Liver (tissue), 9 donors: ENCODE measurements around the gene SRP9. TPM values are rescaled to one million over a fixed set of nuclear protein-coding genes. Genes with fewer than 3 reads are reported as not detected.

Experiments
- DNase-seq: peaks from one replicate; pipeline ENCODE4 v3.0.0-alpha.2; 2017; ENCODE audit warnings: low spot score
- H3K27ac ChIP-seq, 2 donors: one replicate each; pipeline ENCODE4 v1.7.0; 2013; ENCODE audit warnings: inconsistent platforms in 2 of 2, low read length in 2 of 2, control low read depth in 1 of 2, low read depth in 1 of 2, mild to moderate bottlenecking in 1 of 2
- H3K27me3 ChIP-seq, 4 donors: one replicate each; pipeline versions ENCODE4 v1.6.1 to v1.7.0; 2013; ENCODE audit warnings: low read length in 3 of 4, inconsistent platforms in 1 of 4, mild to moderate bottlenecking in 1 of 4, moderate library complexity in 1 of 4; ENCODE audit not compliant: control insufficient read depth in 4 of 4, insufficient read depth in 4 of 4
- H3K36me3 ChIP-seq, 4 donors: one replicate each; pipeline versions ENCODE4 v1.6.1 to v1.7.0; 2013; ENCODE audit warnings: low read length in 3 of 4, mild to moderate bottlenecking in 3 of 4, low read depth in 1 of 4, moderate library complexity in 1 of 4; ENCODE audit not compliant: control insufficient read depth in 4 of 4, insufficient read depth in 3 of 4
- H3K4me1 ChIP-seq, 4 donors: one replicate each; pipeline versions ENCODE4 v1.6.1 to v1.7.0; 2013; ENCODE audit warnings: low read length in 3 of 4, mild to moderate bottlenecking in 3 of 4, moderate library complexity in 1 of 4; ENCODE audit not compliant: control insufficient read depth in 4 of 4, insufficient read depth in 4 of 4
- H3K4me3 ChIP-seq, 3 donors: one replicate each; pipeline versions ENCODE4 v1.6.1 to v1.7.0; 2013; ENCODE audit warnings: low read length in 3 of 3, control low read depth in 1 of 3, low read depth in 1 of 3, mild to moderate bottlenecking in 1 of 3
- H3K9ac ChIP-seq, 2 donors: one replicate each; pipeline ENCODE4 v1.7.0; 2013; ENCODE audit warnings: low read length in 2 of 2, mild to moderate bottlenecking in 2 of 2, moderate library complexity in 2 of 2, control low read depth in 1 of 2, low read depth in 1 of 2
- H3K9me3 ChIP-seq, 4 donors: one replicate each; pipeline versions ENCODE4 v1.6.1 to v1.7.0; 2013; ENCODE audit warnings: low read length in 3 of 4; ENCODE audit not compliant: control insufficient read depth in 4 of 4
- FOXA1 ChIP-seq: IDR thresholded peaks from 2 replicates; pipeline ENCODE4 v1.6.1; 2016; ENCODE audit warnings: antibody characterized with exemption
- FOXA2 ChIP-seq: IDR thresholded peaks from 2 replicates; pipeline ENCODE4 v1.6.1; 2016; ENCODE audit warnings: antibody characterized with exemption
- GABPA ChIP-seq, 2 donors: IDR thresholded peaks in 1 of 2; conservative IDR thresholded peaks in 1 of 2; 2 replicates each; pipeline ENCODE4 v1.6.1; 2016; ENCODE audit warnings: antibody characterized with exemption in 2 of 2, mild to moderate bottlenecking in 1 of 2, moderate library complexity in 1 of 2
- HNF4A ChIP-seq, 2 donors: conservative IDR thresholded peaks; 2 replicates each; pipeline ENCODE4 v1.6.1; 2016; ENCODE audit warnings: antibody characterized with exemption in 2 of 2, mild to moderate bottlenecking in 2 of 2
- HNF4G ChIP-seq: IDR thresholded peaks from 2 replicates; pipeline ENCODE4 v1.6.1; 2016; ENCODE audit warnings: antibody characterized with exemption
- JUND ChIP-seq, 2 donors: IDR thresholded peaks; 2 replicates each; pipeline ENCODE4 v1.6.1; 2016; ENCODE audit warnings: antibody characterized with exemption in 2 of 2
- NR2F2 ChIP-seq: IDR thresholded peaks from 2 replicates; pipeline ENCODE4 v1.6.1; 2016; ENCODE audit warnings: antibody characterized with exemption
- RAD21 ChIP-seq, 2 donors: IDR thresholded peaks; 2 replicates each; pipeline ENCODE4 v1.6.1; 2016; ENCODE audit warnings: antibody characterized with exemption in 2 of 2, mild to moderate bottlenecking in 2 of 2
- REST ChIP-seq: IDR thresholded peaks from 2 replicates; pipeline ENCODE4 v1.6.1; 2016; ENCODE audit warnings: antibody characterized with exemption, mild to moderate bottlenecking
- RXRA ChIP-seq, 2 donors: IDR thresholded peaks; 2 replicates each; pipeline ENCODE4 v1.6.1; 2017 to 2018; ENCODE audit warnings: antibody characterized with exemption in 2 of 2, mild to moderate bottlenecking in 1 of 2
- SP1 ChIP-seq: IDR thresholded peaks from 2 replicates; pipeline ENCODE4 v1.6.1; 2018; ENCODE audit warnings: antibody characterized with exemption, mild to moderate bottlenecking
- TAF1 ChIP-seq: conservative IDR thresholded peaks from 2 replicates; pipeline ENCODE4 v1.6.1; 2016; ENCODE audit warnings: antibody characterized with exemption, mild to moderate bottlenecking
- YY1 ChIP-seq: IDR thresholded peaks from 2 replicates; pipeline ENCODE4 v1.6.1; 2016; ENCODE audit warnings: antibody characterized with exemption, mild to moderate bottlenecking
- ZBTB33 ChIP-seq: IDR thresholded peaks from 2 replicates; pipeline ENCODE4 v1.6.1; 2016; ENCODE audit warnings: antibody characterized with exemption
- WGBS: extraction: QIAGEN DNeasy Blood & Tissue Kit; methylation state at CpG from one replicate; pipeline ENCODE4 v1.1.7; 2013; 5-methylcytosine and 5-hydroxymethylcytosine counted together
- polyA plus RNA-seq, 2 donors: library from polyadenylated mRNA; stranded (reverse) in 1 of 2; unstranded in 1 of 2; fragments of 200-250 nt in 1 of 2; fragments of >200 nt in 1 of 2; fragmentation: Nextera tagmentation in 1 of 2; extraction: Ambion mirVana in 1 of 2; gene quantifications; one replicate each; pipeline versions ENCODE4 v1.2.1 to v1.2.3, GENCODE V29; 2013 to 2015
- total RNA-seq, 2 donors: library from RNA; depleted of rRNA; stranded (reverse); fragments of >200 nt; gene quantifications; one replicate each; pipeline ENCODE4 v1.2.3, GENCODE V29; 2014
- TF ChIP-seq, protein P1 (sequence below): IDR thresholded peaks from 2 replicates; pipeline ENCODE4 v1.6.1; 2016; ENCODE audit warnings: antibody characterized with exemption
- TF ChIP-seq, protein P2 (sequence below): fragments of 150-350 bp; IDR thresholded peaks from 2 replicates; pipeline ENCODE4 v1.5.1; 2017; ENCODE audit warnings: improper control_type of control experiment, low read depth, low read length; ENCODE audit not compliant: missing input control
- TF ChIP-seq, protein P3 (sequence below): IDR thresholded peaks from 2 replicates; pipeline ENCODE4 v1.6.1; 2016; ENCODE audit warnings: antibody characterized with exemption
- donor health status: healthy.
- donor health status: healthy.
- donor health status: healthy.
- donor health status: healthy.
- donor health status: healthy.

Gene SRP9
- total and polyA plus RNA-seq, 4 donors, result 152 to 179 (median 154) TPM

DNA sequence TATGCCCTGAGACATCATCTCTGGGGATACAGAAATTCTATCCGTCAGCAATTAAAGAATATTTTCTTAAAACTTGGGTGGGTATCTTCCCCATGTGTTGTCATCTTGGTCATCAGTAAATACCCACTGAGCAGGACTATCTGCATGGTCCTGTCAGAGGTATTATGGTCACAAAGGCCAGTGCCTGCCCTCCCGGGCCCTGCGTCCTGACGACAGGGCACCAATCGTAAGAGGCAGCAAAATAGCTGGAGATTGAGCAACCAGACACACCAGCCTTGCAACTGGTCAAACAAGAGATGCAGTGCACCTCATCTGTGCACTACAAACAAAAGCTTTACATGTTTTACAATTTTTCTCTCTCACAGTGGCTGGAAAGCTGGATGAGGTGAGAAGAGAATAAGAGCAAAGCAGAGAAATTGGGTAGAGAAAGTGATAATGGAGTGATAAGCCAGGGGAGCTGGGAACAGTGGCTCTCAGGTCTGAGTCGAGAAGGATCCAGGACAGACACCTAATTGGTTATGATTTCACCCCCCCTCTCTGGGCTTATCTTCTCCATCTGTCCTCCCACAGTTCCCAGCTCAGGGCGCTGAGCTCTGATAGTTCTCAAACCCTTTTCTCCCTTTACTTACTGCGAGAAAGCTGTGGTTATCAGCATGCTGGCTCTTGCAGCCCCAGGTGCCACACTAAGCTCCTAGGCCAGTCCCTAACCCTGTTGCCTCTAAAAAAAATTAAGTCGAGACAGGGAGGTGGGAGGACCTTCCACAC lies 8.8 kb upstream of the SRP9 start:
- no peak for DNase-seq
- Histone ChIP-seq H3K36me3 (no peaks in the 10 kb centered on the region), H3K4me1 (peaks cover 0 to 8% (median 3%) of the 10 kb centered on the region in 4 donors), H3K9ac (no peak overlapping the region), H3K4me3 (no peak overlapping the region), H3K27me3 (no peaks in the 10 kb centered on the region), H3K9me3 (no peaks in the 10 kb centered on the region), H3K27ac (no peak overlapping the region)
- TF ChIP-seq SP1, result no peak
- no peak for TF ChIP-seq RXRA (IDR thresholded peaks at IDR 0.05)
- no peak for TF ChIP-seq TAF1
- no peak for TF ChIP-seq GABPA (IDR thresholded peaks at IDR 0.05 in 1 of 2, conservative IDR thresholded peaks at IDR 0.05 in 1 of 2)
- no peak for TF ChIP-seq FOXA2
- TF ChIP-seq, protein P1, sequence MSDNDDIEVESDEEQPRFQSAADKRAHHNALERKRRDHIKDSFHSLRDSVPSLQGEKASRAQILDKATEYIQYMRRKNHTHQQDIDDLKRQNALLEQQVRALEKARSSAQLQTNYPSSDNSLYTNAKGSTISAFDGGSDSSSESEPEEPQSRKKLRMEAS, result no peak
- no peak for TF ChIP-seq HNF4A (conservative IDR thresholded peaks at IDR 0.05)
- TF ChIP-seq, protein P2, sequence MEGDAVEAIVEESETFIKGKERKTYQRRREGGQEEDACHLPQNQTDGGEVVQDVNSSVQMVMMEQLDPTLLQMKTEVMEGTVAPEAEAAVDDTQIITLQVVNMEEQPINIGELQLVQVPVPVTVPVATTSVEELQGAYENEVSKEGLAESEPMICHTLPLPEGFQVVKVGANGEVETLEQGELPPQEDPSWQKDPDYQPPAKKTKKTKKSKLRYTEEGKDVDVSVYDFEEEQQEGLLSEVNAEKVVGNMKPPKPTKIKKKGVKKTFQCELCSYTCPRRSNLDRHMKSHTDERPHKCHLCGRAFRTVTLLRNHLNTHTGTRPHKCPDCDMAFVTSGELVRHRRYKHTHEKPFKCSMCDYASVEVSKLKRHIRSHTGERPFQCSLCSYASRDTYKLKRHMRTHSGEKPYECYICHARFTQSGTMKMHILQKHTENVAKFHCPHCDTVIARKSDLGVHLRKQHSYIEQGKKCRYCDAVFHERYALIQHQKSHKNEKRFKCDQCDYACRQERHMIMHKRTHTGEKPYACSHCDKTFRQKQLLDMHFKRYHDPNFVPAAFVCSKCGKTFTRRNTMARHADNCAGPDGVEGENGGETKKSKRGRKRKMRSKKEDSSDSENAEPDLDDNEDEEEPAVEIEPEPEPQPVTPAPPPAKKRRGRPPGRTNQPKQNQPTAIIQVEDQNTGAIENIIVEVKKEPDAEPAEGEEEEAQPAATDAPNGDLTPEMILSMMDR, result no peak
- no peak for TF ChIP-seq HNF4G
- no peak for TF ChIP-seq REST
- no peak for TF ChIP-seq JUND (IDR thresholded peaks at IDR 0.05)
- WGBS, result 83% methylated on average over 9 of the region's 9 CpGs

DNA sequence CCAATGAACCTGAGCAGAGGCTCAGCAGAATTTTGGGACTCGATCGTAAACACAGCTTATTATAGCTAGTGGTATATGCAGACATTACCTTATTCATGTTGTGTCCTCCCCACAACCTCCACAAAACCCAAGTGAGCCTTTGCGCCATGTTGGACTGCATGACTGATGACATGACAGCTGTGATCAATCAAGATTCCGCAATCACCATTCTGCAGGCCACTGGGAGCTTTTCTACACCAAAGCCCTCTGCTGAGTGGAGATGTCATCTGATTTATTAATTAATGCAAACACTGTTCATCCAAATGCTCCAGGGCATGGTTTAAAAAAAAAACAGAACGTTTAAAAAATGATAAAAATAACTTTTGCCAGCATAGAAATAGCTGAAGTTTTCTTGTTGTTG lies 7.9 kb upstream of the SRP9 start:
- DNase-seq, result no peak
- peaks cover 0 to 8% (median 2%) of the 10 kb centered on the region in 4 donors for H3K4me1 ChIP-seq
- TF ChIP-seq RXRA (IDR thresholded peaks at IDR 0.05) (no peak), TAF1 (no peak), FOXA2 (no peak), REST (no peak), SP1 (no peak), GABPA (IDR thresholded peaks at IDR 0.05 in 1 of 2, conservative IDR thresholded peaks at IDR 0.05 in 1 of 2) (no peak), ZBTB33 (no peak), HNF4A (conservative IDR thresholded peaks at IDR 0.05) (no peak), NR2F2 (no peak), RAD21 (IDR thresholded peaks at IDR 0.05) (no peak), FOXA1 (no peak), HNF4G (no peak), YY1 (no peak)
- TF ChIP-seq, protein P3, sequence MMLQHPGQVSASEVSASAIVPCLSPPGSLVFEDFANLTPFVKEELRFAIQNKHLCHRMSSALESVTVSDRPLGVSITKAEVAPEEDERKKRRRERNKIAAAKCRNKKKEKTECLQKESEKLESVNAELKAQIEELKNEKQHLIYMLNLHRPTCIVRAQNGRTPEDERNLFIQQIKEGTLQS, result no peak

More for the DNA sequence above, 7.9 kb upstream of the SRP9 start:
- Histone ChIP-seq H3K9ac (no peak overlapping the region), H3K4me3 (no peak overlapping the region), H3K9me3 (no peaks in the 10 kb centered on the region), H3K27me3 (no peaks in the 10 kb centered on the region), H3K36me3 (no peaks in the 10 kb centered on the region), H3K27ac (no peak overlapping the region)
- WGBS, result 93% methylated on average over 5 of the region's 5 CpGs
